WERI-Rb-1 (cell line): ENCODE results near the gene PLS1.

Source experiments
- DNase-seq: peaks from one replicate; pipeline ENCODE4 v3.0.0-alpha.2; 2020
- H3K27ac ChIP-seq: fragments of 250-450 bp; sonication (Bioruptor Pico); 2 replicates; pipeline ENCODE4 v1.5.1; 2020; ENCODE audit warnings: mild to moderate bottlenecking, moderate library complexity
- H3K27me3 ChIP-seq: fragments of 250-450 bp; sonication (Bioruptor Pico); 2 replicates; pipeline ENCODE4 v1.5.1; 2021; ENCODE audit warnings: mild to moderate bottlenecking, low read depth, moderate library complexity; ENCODE audit not compliant: insufficient read depth, severe bottlenecking
- H3K36me3 ChIP-seq: fragments of 250-450 bp; sonication (Bioruptor Pico); 2 replicates; pipeline ENCODE4 v1.5.1; 2020; ENCODE audit warnings: mild to moderate bottlenecking, moderate library complexity
- H3K4me3 ChIP-seq: 2 replicates; pipeline ENCODE4 v1.5.1; 2011; ENCODE audit warnings: low read depth, mild to moderate bottlenecking, control low read depth, low read length
- H3K9me3 ChIP-seq: fragments of 250-450 bp; sonication (Bioruptor Pico); 2 replicates; pipeline ENCODE4 v1.5.1; 2021; ENCODE audit warnings: mild to moderate bottlenecking, moderate library complexity; ENCODE audit not compliant: severe bottlenecking
- TF ChIP-seq, protein P1 (sequence below): IDR thresholded peaks from 2 replicates; pipeline ENCODE4 v1.5.1; 2011; ENCODE audit warnings: low read depth, mild to moderate bottlenecking, control low read depth, inconsistent platforms, low read length

The PLS1 gene

DNA sequence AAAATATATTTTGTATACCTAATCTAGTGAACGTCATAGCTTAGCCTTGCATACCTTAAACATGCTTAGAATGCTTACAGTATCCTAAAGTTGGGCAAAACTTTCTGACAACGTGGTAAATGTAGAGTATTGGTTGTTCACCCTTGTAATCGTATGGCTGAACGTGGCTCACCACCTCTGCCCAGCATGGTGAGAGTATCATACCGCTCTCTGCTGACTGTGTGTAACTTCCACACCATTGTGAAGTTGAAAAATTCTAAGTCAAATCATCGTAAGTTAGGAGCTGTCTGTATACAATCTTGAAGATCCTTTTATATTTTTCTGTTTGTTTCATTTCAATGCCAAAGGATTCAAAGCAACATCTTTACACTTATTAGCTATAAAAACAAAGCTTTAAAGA is 64.2 kb downstream of the PLS1 start:
- no peak overlapping the region for H3K27ac ChIP-seq

GRCh38 chr3:142660893-142661292 is 64.7 kb downstream of the PLS1 start:
- Histone ChIP-seq H3K27me3 (no peaks in the 10 kb centered on the region), H3K9me3 (no peaks in the 10 kb centered on the region), H3K36me3 (no peaks in the 10 kb centered on the region), H3K4me3 (no peak overlapping the region), H3K27ac (no peak overlapping the region)
- TF ChIP-seq, protein P1, sequence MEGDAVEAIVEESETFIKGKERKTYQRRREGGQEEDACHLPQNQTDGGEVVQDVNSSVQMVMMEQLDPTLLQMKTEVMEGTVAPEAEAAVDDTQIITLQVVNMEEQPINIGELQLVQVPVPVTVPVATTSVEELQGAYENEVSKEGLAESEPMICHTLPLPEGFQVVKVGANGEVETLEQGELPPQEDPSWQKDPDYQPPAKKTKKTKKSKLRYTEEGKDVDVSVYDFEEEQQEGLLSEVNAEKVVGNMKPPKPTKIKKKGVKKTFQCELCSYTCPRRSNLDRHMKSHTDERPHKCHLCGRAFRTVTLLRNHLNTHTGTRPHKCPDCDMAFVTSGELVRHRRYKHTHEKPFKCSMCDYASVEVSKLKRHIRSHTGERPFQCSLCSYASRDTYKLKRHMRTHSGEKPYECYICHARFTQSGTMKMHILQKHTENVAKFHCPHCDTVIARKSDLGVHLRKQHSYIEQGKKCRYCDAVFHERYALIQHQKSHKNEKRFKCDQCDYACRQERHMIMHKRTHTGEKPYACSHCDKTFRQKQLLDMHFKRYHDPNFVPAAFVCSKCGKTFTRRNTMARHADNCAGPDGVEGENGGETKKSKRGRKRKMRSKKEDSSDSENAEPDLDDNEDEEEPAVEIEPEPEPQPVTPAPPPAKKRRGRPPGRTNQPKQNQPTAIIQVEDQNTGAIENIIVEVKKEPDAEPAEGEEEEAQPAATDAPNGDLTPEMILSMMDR, result no peak
- DNase-seq, result no peak

More for the DNA sequence above, 64.2 kb downstream of the PLS1 start:
- TF ChIP-seq, protein P1, result no peak
- Histone ChIP-seq H3K4me3 (no peak overlapping the region), H3K9me3 (no peaks in the 10 kb centered on the region), H3K36me3 (no peaks in the 10 kb centered on the region), H3K27me3 (no peaks in the 10 kb centered on the region)
- no peak for DNase-seq

DNA sequence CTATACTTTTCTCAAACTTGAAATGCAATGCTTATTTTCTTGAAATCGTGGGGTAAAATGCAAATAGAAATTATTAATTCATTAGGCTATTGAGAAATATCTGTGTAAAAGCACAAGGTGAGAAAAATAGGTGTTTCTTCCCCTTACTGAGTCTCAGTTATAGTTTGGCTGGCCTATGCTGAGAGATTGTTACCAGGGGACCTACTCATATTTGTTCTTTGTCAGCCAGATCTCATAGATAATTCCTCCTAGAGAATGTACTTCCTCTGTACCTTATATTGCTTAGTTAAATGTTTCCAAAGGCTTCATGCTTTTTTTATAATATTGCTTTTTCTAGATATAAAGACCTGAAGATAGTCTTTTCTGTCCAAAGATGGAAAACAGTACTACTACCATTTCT is 67.7 kb downstream of the PLS1 start:
- no peaks in the 10 kb centered on the region for H3K9me3 ChIP-seq
- no peak overlapping the region for H3K4me3 ChIP-seq
- no peak overlapping the region for H3K27ac ChIP-seq
- no peaks in the 10 kb centered on the region for H3K36me3 ChIP-seq
- no peak for DNase-seq
- TF ChIP-seq, protein P1, result no peak
- H3K27me3 ChIP-seq, result no peaks in the 10 kb centered on the region

- H3K36me3 ChIP-seq, result no peaks in the 10 kb centered on the region
- no peak overlapping the region for H3K4me3 ChIP-seq
- H3K9me3 ChIP-seq, result no peaks in the 10 kb centered on the region
- no peak overlapping the region for H3K27ac ChIP-seq
- TF ChIP-seq, protein P1, result no peak
- no peak for DNase-seq
- H3K27me3 ChIP-seq, result no peaks in the 10 kb centered on the region
These were observed 68.1 kb downstream of the PLS1 start for GRCh38 chr3:142664311-142664710.

- TF ChIP-seq, protein P1, result no peak
- Histone ChIP-seq H3K36me3 (no peaks in the 10 kb centered on the region), H3K4me3 (no peak overlapping the region), H3K27ac (no peak overlapping the region), H3K9me3 (no peaks in the 10 kb centered on the region), H3K27me3 (no peaks in the 10 kb centered on the region)
- DNase-seq, result no peak
These were observed 68.6 kb downstream of the PLS1 start for GRCh38 chr3:142664819-142665218.

DNA sequence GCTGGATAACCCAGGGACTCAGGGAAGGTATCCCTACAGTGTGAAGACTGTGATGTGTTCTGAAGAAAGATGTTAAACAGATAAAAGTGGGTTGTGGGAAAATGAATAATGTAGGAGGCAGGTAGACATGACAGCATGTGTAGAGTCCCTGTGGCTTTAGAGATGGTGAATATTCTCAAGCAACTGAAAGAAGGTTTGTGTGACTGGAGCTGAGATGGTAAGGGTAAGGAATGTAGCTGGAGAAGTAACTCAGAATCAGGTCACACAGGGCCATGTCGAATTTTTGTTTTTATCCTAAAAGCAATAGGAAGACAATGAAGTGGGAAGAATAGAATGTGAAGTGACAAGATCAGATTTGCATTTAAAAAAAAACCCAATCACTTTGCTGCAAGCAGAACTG is 73.9 kb downstream of the PLS1 start:
- no peaks in the 10 kb centered on the region for H3K9me3 ChIP-seq
- H3K4me3 ChIP-seq, result no peak overlapping the region
- H3K36me3 ChIP-seq, result no peaks in the 10 kb centered on the region; the same call in 1 of the 2 replicates
- no peaks in the 10 kb centered on the region for H3K27me3 ChIP-seq
- no peak overlapping the region for H3K27ac ChIP-seq
- no peak for DNase-seq
- TF ChIP-seq, protein P1, result no peak
